Measurements from ENCODE around the gene STIM2.

STIM2 gene

GRCh38 chr4:26900765-26901164 lies 40.1 kb downstream of the STIM2 start:
- Histone ChIP-seq H3K9me3 (ENCODE audit: insufficient read depth, low read depth, low read length) (no peaks in the 10 kb centered on the region), H3K9me2 (replicated peaks; ENCODE audit: low read depth, low read length) (no peaks in the 10 kb centered on the region), H3F3A (ENCODE audit: low read depth) (no peaks in the 10 kb centered on the region), H2AFZ (ENCODE audit: low read length) (no peak overlapping the region), H3K9ac (ENCODE audit: low read depth, low read length, poor library complexity, severe bottlenecking) (no peak overlapping the region), H3K4me1 (ENCODE audit: insufficient read depth, low read length, poor library complexity, severe bottlenecking) (peaks cover 24% of the 10 kb centered on the region), H3K27me3 (ENCODE audit: insufficient read depth, low read length, poor library complexity, severe bottlenecking) (no peaks in the 10 kb centered on the region), H3K79me2 (ENCODE audit: insufficient read depth, low read length) (peaks cover 47% of the 10 kb centered on the region), H3K36me3 (ENCODE audit: insufficient read depth, low read length) (no peaks in the 10 kb centered on the region), H3K4me2 (ENCODE audit: low read depth, low read length, poor library complexity, severe bottlenecking) (no peak overlapping the region), H4K20me1 (ENCODE audit: insufficient read depth, low read length, poor library complexity, severe bottlenecking) (no peaks in the 10 kb centered on the region), H3K4me3 (ENCODE audit: low read length, poor library complexity, severe bottlenecking) (no peak overlapping the region)
- TF ChIP-seq CTCF (conservative IDR thresholded peaks at IDR 0.05; ENCODE audit: low read length) (no peak), EZH2phosphoT487 (IDR thresholded peaks at IDR 0.05; ENCODE audit: borderline replicate concordance) (no peak)

GRCh38 chr4:26905172-26905571 lies 44.5 kb downstream of the STIM2 start:
- Histone ChIP-seq H3K9ac (ENCODE audit: low read depth, low read length, poor library complexity, severe bottlenecking) (no peak overlapping the region), H4K20me1 (ENCODE audit: insufficient read depth, low read length, poor library complexity, severe bottlenecking) (no peaks in the 10 kb centered on the region), H3K9me2 (replicated peaks; ENCODE audit: low read depth, low read length) (no peaks in the 10 kb centered on the region), H3K79me2 (ENCODE audit: insufficient read depth, low read length) (peaks cover 34% of the 10 kb centered on the region), H3K27me3 (ENCODE audit: insufficient read depth, low read length, poor library complexity, severe bottlenecking) (no peaks in the 10 kb centered on the region), H3K4me3 (ENCODE audit: low read length, poor library complexity, severe bottlenecking) (no peak overlapping the region), H3F3A (ENCODE audit: low read depth) (no peaks in the 10 kb centered on the region), H3K4me2 (ENCODE audit: low read depth, low read length, poor library complexity, severe bottlenecking) (no peak overlapping the region), H3K9me3 (ENCODE audit: insufficient read depth, low read depth, low read length) (no peaks in the 10 kb centered on the region), H3K36me3 (ENCODE audit: insufficient read depth, low read length) (no peaks in the 10 kb centered on the region), H2AFZ (ENCODE audit: low read length) (no peak overlapping the region), H3K4me1 (ENCODE audit: insufficient read depth, low read length, poor library complexity, severe bottlenecking) (peaks cover 16% of the 10 kb centered on the region)
- TF ChIP-seq CTCF (conservative IDR thresholded peaks at IDR 0.05; ENCODE audit: low read length) (no peak), EZH2phosphoT487 (IDR thresholded peaks at IDR 0.05; ENCODE audit: borderline replicate concordance) (no peak)

- TF ChIP-seq EZH2phosphoT487 (IDR thresholded peaks at IDR 0.05; ENCODE audit: borderline replicate concordance) (no peak), CTCF (conservative IDR thresholded peaks at IDR 0.05; ENCODE audit: low read length) (no peak)
- Histone ChIP-seq H3K4me2 (ENCODE audit: low read depth, low read length, poor library complexity, severe bottlenecking) (no peak overlapping the region), H3K79me2 (ENCODE audit: insufficient read depth, low read length) (peaks cover 27% of the 10 kb centered on the region), H3F3A (ENCODE audit: low read depth) (no peaks in the 10 kb centered on the region), H3K9me2 (replicated peaks; ENCODE audit: low read depth, low read length) (no peaks in the 10 kb centered on the region), H3K4me3 (ENCODE audit: low read length, poor library complexity, severe bottlenecking) (no peak overlapping the region), H3K36me3 (ENCODE audit: insufficient read depth, low read length) (no peaks in the 10 kb centered on the region), H4K20me1 (ENCODE audit: insufficient read depth, low read length, poor library complexity, severe bottlenecking) (no peaks in the 10 kb centered on the region), H3K9ac (ENCODE audit: low read depth, low read length, poor library complexity, severe bottlenecking) (no peak overlapping the region), H3K9me3 (ENCODE audit: insufficient read depth, low read depth, low read length) (no peaks in the 10 kb centered on the region), H2AFZ (ENCODE audit: low read length) (no peak overlapping the region), H3K4me1 (ENCODE audit: insufficient read depth, low read length, poor library complexity, severe bottlenecking) (peaks cover 10% of the 10 kb centered on the region), H3K27me3 (ENCODE audit: insufficient read depth, low read length, poor library complexity, severe bottlenecking) (no peaks in the 10 kb centered on the region)
Measured at GRCh38 chr4:26907731-26908599, 47.3 kb downstream of the STIM2 start.
